Measurements from ENCODE around the gene SEC14L1. TPM values are rescaled to one million over a fixed set of nuclear protein-coding genes. Genes with fewer than 3 reads are reported as not detected.

Gene SEC14L1
- total RNA-seq, 1 donor from 2014 or later = 44.3 TPM

- DNase-seq (ENCODE audit: low read depth) = no peak
- no peak for TF ChIP-seq CTCF (conservative IDR thresholded peaks at IDR 0.05; ENCODE audit: low read depth, low read length)
- H3K4me3 ChIP-seq (ENCODE audit: low read depth, low read length) = no peak overlapping the region
Observed at GRCh38 chr17:77228816-77229215, 88.0 kb downstream of the SEC14L1 start.

- H3K4me3 ChIP-seq (ENCODE audit: low read depth, low read length) = no peak overlapping the region
- TF ChIP-seq CTCF (conservative IDR thresholded peaks at IDR 0.05; ENCODE audit: low read depth, low read length) = no peak
- no peak for DNase-seq (ENCODE audit: low read depth)
Observed at GRCh38 chr17:77229786-77230435, 89.1 kb downstream of the SEC14L1 start.

- TF ChIP-seq CTCF (conservative IDR thresholded peaks at IDR 0.05; ENCODE audit: low read depth, low read length) = no peak
- no peak overlapping the region for H3K4me3 ChIP-seq (ENCODE audit: low read depth, low read length)
- DNase-seq (ENCODE audit: low read depth) = no peak
Observed at GRCh38 chr17:77230436-77230830, 89.7 kb downstream of the SEC14L1 start.

GRCh38 chr17:77231076-77231871, 90.5 kb downstream of the SEC14L1 start:
- H3K4me3 ChIP-seq (ENCODE audit: low read depth, low read length) = no peak overlapping the region
- DNase-seq (ENCODE audit: low read depth) = no peak
- no peak for TF ChIP-seq CTCF (conservative IDR thresholded peaks at IDR 0.05; ENCODE audit: low read depth, low read length)

GRCh38 chr17:77233127-77233526, 92.4 kb downstream of the SEC14L1 start:
- DNase-seq (ENCODE audit: low read depth) = no peak
- TF ChIP-seq CTCF (conservative IDR thresholded peaks at IDR 0.05; ENCODE audit: low read depth, low read length) = no peak
- no peak overlapping the region for H3K4me3 ChIP-seq (ENCODE audit: low read depth, low read length)

GRCh38 chr17:77233635-77234334, 93.0 kb downstream of the SEC14L1 start:
- TF ChIP-seq CTCF (conservative IDR thresholded peaks at IDR 0.05; ENCODE audit: low read depth, low read length) = no peak
- no peak overlapping the region for H3K4me3 ChIP-seq (ENCODE audit: low read depth, low read length)
- peak; percentile 3 for DNase-seq (ENCODE audit: low read depth)
